ENCODE results near the gene SFT2D3.
A peak's percentile ranks its signal among the peaks of the same experiment; 100 is the strongest.

The SFT2D3 gene

DNA sequence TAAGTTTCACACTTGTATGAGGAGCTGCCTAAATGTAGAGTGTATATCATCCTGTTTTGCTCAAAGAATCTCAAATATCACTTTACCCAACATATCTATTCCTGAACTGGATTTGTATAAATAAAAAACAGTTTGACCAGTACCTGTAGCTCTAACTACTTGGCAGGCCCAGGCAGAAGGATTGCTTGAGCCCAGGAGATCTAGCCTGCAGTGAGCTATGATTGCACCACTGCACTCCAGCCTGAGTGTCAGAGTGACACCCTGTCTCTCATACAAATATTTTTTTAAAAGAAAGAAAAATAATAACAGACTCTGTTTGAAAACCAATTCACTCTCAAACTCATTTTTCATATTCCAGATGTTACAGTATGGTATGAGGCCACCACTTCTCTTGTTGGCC lies 18.2 kb upstream of the SFT2D3 start:
- ATAC-seq, result no peak
- no peak for DNase-seq

DNA sequence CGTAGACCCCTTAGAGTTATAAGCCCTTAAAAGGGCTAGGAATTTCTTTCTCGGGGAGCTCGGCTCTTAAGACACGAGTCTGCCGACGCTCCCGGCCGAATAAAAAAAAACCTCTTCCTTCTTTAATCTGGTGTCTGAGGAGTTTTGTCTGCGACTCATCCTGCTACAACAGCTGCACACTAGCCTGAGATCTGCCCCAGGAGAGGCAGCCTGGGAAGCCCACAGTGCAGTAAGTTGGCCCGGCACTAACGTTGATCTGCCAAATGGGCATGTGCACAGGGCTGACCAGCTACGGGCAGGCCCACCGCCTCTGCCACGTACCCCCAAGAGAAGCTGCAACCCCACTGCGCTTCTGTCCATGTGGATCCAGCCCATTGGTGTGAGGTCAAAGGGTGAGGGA lies 17.5 kb upstream of the SFT2D3 start:
- no peak for ATAC-seq

DNA sequence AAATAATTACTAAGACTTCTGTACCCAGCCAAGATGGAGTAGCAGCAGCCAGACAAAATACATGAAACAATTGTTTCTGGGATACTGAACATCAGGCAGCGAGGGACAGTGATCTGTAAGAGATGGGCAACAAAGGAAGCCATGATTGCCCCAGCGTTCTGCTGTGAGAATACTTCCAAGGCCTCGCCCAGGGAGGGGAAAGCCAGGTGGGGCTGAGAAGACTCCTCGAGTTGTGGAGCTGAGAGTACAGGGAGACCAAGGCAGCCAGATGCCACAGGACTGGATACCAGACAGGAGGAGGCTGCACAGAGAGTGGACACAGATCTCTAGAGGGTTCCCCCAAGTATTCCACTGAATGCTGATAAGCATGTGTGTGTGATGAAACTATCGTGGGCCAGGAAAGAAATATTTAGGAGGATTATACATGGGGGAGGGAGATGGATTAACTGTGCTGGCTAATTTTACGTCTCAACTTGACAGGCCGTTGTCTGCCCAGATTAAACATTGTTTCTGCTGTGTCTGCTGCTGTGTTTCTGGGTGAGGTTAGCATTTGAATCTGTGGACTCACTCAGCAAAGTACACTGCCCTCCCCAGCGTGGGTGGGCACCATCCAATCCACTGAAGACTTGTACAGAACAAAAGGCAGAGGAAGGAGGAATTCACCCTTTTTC lies 15.8 kb upstream of the SFT2D3 start:
- no peak for ATAC-seq
- no peak for DNase-seq

More for the DNA sequence above, 17.5 kb upstream of the SFT2D3 start:
- DNase-seq, result no peak

DNA sequence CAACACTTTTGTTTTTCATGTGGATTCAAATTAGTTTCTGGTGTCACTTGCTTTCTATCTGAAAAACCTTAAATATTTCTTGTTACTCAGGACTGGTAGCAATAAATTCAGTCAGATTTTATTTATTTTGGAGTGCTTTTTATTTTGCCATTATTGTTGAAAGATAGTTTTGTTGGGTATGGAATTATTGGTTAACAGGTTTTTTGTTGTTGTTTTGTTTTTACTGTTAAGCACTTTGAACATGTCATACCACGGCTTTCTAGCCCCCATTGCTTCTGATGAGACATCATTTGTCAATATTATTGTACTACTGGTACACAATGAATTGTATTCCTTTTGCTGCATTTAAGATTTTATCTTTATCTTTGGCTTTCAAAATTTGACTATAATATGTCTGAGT lies 12.9 kb upstream of the SFT2D3 start:
- DNase-seq, result no peak
- no peak for ATAC-seq

DNA sequence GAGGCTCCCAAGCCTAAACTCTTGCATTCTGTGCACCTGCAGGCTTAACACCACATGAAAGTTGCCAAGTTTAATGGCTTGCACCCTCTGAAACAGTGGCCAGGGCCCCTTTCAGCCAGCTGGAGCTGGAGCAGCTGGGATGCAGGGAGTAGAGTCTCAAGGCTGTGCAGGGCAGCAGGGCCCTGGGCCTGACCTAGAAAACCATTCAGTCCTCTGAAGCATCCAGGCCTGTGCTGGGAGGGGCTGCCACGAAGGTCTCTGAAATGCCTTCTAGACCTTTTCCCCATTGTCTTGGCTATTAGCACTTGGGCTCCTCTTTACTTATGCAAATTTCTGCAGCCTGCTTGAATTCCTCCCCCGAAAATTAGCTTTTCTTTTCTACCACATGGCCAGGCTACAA lies 10.6 kb upstream of the SFT2D3 start:
- no peak for ATAC-seq
- DNase-seq, result no peak

DNA sequence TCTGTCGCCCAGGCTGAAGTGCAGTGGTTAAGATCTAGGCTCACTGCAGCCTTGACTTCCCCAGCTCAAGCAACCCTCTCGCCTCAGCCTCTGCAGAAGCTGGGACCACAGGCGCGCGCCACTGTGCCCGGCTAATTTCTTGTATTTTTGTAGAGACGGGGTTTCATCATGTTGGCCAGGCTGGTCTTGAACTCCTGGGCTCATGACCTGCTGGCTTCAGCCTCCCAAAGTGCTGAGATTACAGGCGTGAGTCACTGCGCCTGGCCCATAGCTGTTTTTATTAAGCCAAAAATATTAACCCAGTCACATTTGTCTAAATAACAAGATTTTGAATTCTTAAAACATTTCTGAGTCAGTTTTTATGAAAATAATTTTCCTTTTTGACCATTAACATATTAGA lies 6.3 kb upstream of the SFT2D3 start:
- no peak for DNase-seq
- ATAC-seq, result no peak

DNA sequence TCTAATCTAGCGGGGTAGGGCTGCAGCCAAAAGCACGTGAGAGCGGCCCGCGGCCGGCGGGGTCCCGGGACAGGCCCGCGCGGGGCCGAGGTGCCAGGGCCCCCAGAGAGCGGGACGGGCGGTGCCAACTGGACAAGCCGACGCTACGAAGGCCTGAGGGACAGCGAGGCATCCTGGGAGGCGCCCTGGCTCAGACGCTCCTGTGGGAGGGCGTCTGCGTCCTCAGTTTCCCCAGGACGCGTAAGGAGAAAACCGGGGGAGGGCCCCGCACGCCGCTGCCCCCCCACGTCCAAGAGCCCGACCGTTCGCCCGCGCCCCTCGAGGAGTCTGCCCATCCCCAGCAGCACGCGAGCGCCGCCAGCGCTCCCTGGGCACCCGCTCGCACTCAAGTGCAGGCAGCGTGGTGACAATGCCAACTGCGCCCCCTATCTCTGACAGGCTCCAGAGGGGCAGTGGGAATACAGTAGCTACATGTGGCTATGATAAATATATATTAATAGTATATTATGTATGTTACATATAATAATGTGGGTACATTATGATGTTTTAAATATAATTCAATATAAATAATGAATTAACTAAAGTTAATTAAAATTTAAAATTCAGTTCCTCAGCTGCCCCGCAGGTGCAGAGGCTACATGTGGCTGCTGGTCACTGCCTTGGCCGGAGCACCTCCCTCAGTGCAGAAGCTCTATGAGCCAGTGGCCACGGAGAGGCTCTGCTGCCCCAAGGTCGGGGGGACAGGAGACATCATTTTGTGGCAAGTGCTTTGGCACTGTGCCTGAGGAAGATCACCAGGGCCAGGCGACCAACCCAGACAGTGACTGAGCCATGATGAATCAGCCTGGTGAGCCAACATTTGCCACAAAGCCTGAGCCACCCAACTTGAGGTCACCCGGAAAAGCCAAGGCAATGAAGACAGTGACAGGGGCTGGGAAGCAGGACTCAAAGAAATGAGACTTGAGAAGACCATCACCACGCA lies 5.5 kb upstream of the SFT2D3 start:
- peak; percentile 52 for ATAC-seq

DNA sequence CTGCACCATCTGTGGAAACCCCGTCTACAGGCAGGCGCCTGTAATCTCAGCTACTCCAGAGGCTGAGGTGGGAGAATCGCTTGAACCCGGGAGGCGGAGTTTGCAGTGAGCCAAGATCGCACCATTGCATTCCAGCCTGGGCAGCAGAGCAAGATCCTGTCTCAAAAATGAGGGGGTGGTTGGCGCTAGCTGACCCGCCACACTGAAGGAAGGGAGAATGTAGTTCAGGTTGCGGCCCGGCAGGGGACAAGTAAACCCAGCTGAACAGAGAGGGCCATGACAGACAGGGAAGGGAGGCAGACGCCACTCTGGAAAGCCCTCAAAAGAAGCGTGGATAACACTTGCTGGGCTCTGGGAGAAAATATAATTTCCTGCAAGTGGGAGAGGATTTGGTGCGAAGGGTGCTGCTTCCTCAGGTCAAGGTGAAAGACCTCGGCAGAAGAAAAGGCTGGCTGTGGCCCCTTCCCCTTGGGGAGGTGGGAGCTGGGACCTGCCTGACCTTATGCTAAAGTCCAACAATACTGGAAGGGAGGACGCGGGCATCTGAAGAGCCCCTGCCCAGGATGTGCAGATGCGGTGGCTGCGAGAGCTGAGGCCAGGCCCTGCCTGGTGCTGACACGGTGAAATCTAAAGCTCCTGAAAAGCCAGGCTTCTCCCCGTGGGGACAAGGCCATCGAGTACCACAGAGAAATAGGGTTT lies 3.7 kb upstream of the SFT2D3 start:
- ATAC-seq (no peak), DNase-seq (no peak)

More for the DNA sequence above, 5.5 kb upstream of the SFT2D3 start:
- DNase-seq, result peak; percentile 59

DNA sequence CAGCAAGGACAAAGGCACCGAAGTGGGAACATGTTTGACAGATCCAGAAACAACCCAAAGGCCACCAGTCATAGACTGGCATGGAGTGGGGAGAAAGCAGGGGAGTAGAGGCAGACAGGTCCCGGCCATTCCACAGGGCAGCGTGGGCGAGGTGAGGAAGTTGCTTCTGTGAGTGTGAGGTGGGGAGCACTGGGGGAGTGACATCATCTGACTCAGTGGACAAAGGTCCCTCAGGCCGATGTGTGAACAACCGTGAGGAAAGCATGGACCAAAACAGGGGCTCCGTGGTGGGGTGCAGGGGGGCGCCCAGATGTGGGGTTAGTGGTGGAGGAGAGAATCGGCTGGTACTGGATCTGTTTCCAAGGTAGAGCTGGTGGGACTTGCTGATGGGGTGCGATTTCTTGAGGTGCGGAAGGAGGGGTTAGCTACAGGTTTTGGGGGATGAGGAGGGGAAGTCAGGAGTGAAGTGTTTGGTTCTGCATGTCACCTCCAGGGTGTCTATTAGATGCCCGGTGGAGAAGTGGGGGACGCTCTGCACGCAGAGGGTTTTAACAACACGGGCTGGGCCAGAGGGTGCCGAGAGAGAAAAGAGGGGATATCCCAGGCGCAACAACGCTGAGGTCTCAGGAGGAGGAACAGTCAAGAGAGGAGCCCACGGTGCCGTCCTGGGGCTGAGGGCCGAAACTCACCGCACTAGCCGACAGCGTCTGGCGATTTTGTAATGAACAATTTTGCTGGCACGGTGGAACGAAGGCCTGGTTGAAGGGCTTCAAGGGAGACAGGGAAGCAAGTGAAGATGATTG lies 2.5 kb upstream of the SFT2D3 start:
- no peak for DNase-seq
- no peak for ATAC-seq

DNA sequence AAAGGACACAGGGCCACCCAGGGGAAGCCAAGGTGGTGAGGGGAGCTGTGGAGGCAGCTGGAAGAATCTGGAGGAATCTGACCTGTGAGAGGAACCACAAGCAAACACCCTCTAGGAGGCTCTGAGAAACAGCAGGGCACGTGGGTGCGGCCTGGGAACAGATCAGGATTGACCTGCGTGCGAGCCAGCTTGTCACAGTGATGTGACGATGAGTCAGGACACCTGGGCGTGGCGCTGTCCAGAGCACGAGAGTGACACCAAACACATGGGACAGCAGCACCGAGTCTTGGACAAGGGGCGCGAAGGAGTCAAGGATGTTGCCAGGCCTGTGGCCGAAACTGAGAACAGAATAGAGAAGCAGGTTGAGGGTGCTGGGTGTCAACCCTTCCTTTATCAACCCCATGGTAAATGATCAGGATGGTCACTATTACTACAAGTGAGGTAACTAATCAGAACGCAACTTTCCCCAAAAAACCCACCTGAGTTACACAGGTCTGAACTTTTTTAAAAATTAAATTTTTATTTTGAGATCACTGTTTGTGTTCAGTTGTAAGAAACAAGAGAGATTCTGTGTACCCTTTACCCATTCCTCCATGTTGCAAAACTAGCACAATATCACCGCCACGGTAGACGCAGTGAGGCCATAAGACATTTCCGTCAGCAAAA lies 637 bp upstream of the SFT2D3 start:
- DNase-seq (peak; percentile 49), ATAC-seq (peak; percentile 1)

DNA sequence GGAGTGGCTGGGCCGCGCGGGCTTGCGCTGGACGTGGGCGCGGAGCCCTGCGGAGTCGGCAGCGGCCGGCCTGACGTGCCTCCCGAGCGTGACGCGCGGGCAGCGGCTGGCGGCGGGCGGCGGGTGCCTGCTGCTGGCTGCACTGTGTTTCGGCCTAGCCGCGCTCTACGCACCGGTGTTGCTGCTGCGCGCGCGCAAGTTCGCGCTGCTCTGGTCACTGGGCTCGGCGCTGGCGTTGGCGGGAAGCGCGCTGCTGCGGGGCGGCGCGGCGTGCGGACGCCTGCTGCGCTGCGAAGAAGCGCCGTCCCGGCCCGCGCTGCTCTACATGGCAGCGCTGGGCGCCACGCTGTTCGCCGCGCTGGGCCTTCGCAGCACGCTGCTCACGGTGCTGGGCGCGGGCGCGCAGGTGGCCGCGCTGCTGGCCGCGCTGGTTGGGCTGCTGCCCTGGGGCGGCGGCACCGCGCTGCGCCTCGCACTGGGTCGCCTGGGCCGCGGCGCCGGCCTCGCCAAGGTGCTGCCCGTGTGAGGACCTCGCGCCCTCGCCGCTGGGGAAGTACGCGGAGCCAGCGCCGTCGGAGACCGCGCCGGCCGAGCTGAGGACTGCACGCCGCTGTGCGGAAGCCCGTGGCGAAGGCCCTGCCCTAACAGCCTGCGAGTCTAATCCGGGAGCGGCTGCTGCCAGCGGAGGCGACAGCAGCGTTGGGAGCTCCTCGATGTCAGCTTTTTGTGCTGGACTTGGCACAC lies 526 bp downstream of the SFT2D3 start:
- peak; percentile 80 for DNase-seq
- ATAC-seq, result peak; percentile 81

DNA sequence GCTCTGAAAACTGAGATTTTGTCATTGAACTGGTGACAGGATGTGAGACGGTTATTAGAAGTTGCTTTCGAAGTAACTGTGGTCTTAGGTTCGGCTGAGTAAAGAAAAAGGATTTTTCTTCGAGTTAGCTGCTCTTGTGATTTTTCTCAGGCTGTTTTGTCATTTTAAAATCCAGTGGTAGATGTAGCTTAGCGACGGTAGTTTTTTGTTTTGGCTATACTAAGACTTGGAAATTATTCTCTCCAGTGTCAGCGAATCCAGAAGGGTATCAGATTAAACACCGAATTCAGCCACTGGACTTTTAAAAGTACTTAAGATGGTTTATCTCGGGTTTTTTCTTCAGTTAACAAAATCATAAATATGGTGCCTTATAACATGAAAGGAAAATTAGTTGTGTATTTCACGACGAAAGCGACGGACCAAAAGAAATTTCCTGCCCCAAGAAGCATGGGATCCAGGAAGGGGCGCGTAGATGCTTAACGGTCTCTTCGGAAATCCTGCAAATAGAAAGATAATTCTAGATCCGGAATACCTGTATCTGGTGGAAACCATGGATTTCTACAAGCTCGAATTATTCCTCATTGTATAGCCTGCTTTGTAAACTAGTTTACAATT lies 1.2 kb downstream of the SFT2D3 start:
- no peak for ATAC-seq

DNA sequence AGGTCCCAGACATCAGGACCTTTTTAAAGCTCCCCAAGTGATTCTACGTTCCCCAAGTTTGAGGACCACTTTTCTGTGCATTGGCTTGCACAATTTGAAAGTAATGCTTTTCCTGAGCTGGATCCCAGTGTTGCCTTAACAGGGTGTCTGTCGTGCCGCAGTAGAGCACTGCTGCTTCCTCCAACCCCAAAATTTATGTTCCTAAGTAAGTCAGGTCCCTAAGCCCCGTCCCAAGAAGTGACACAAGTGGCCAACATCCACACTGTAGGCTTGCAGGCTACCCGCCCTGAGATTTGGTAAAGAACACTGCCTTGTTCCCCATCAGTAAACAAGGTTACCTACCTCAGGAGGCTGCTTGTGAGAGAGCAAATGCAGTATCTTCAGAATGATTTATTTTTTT lies 2.0 kb downstream of the SFT2D3 start:
- no peak for ATAC-seq

More for the DNA sequence above, 1.2 kb downstream of the SFT2D3 start:
- DNase-seq, result no peak

DNA sequence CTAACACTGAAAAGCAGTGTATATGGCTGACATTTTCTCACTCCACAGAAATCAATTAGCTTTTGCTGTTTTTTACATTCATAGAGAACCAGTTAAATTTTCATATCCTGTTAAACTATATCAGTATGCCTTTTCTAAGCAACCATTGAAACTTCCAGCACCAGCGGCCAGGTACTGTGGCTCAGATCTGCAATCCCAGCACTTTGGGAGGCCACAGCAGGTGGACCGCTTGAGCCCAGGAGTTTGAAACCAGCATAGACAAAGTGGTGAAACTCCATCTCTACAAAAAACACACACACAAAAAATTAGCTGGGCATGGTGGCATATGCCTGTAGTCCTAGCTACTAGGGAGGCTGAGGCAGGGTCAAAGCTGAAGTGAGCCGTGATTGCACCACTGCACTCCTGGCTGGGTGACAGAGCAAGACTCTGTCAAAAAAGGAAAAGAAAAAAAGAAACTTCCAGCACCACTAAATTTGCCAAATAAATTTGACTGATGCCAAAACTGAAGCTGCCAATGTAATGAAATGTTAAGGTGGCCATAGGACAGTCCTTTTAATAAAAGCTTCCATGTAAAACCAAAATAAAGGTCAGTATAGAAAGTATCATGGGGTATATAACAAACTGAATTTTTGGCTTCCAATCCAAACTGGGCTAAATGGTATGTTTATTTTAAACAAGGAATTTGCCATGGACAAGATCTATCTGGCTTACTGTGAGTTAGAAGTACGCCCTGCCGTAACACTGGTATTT lies 3.5 kb downstream of the SFT2D3 start:
- ATAC-seq, result no peak
- DNase-seq, result no peak

More for the DNA sequence above, 2.0 kb downstream of the SFT2D3 start:
- no peak for DNase-seq

DNA sequence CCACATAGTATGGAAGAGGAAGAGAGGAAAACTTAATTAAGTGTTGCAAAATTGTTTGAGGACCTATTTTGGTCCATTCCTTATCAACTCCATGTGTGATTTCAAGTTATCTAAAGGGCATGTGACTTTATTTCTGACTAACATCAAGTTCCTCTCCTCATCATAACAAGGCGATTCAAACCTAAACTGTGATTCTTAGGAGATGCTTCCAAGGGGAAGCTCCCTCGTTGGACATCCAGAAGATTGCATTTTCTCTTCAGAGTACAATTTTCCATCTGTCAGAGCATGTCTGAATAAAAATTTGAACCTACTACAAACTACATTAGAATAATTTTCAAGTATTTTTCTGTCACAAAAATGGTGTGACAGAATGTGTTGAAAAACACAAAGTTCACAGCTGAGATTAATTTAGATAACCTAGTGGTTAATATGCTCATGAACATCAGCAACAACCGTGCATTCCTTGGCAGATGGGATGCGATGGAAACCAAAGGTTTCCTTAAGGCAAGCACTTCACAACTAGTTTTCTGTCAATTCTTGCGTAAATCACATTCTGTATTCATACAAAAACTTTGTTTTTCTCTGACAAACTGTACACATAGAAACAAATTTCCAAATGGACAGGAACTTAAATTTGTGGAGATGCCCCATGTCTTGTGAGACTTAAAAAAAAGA lies 4.2 kb downstream of the SFT2D3 start:
- ATAC-seq (no peak), DNase-seq (no peak)

DNA sequence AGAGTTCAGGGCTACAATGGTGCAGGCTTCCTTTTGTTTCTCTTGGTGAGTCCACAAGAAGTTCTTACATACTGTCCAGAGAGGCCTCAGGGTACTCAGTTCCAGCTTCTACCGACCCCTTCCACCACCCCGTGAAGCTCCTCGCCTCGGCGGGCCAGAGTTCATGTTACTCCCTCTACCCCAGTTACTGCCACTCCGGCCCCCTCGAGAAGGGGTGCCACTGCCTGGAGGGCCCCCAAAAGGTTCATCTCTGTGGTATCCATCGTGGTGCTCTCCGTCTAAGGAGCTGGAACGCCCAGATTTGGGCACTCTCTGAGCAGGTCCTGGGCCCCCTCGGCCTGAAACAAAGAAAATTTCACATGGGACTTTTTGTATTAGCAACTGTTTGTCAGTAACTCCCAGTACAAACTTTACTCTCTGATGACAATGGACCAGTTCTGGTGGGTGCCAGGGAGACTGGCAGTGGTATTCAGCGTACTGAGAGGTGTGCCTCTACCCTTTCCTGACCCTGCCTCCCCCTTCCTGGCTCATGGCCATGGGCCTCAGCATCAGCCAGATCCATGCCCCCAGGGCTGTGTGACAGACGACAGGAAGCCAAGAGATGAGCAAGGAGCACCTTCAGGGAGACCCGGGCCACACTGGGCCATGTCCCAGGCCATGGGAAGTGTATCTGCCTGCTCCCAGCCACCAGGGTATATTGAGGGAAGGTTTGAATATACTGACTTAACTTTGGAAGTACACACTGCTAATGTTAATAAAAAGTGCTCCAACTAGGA lies 5.1 kb downstream of the SFT2D3 start:
- no peak for ATAC-seq

DNA sequence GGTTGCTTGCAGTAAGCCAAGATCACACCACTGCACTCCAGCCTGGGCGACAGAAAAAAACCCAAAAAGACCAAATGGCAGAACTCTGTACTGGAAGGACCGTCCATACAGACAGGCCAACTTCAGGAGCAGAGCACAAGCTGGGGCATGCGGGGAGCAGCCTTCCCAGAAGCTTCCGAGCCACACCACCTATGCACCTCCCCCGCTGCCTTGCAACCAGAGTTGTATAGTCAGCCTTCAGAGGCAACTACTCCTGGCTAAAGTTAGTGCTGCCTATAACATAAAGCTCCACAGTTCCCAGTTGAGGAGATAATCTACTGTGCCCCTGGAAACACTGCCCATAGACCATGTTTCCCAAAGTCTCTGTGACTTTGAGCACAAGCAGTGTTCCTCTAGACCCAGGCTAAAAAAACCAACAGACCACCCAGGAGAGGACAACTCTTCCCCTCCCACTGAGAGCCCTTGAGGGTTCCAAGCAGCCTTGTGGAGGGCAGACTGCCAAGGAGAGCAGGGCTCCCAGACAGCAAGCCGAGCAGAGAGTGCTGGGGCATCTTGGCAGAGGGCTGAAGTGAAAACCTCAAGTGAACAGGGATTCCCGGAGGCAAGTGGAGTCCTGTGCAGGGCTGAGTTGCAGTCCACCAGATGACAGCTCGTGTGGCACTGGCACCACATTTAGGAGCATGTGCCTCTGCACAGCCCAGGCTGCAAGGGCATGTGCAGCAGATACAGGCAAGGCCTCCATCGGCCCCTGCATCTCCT lies 6.8 kb downstream of the SFT2D3 start:
- no peak for DNase-seq
- no peak for ATAC-seq

More for the DNA sequence above, 5.1 kb downstream of the SFT2D3 start:
- DNase-seq, result no peak

All from stimulated activated naive CD8-positive, alpha-beta T cell treated with anti-CD3 and anti-CD28 coated beads, Interleukin-15, Interleukin-2, amounts not matched to agents 100 U/mL and 50 U/mL, for 24 hours (primary cell).